Measurements from ENCODE around the gene CMC1.
"Not testable (repeated sequence)": the region's sequence is repeated elsewhere in the genome, so short reads cannot be mapped to it uniquely, and the experiment has no call there.

CMC1 gene

DNA sequence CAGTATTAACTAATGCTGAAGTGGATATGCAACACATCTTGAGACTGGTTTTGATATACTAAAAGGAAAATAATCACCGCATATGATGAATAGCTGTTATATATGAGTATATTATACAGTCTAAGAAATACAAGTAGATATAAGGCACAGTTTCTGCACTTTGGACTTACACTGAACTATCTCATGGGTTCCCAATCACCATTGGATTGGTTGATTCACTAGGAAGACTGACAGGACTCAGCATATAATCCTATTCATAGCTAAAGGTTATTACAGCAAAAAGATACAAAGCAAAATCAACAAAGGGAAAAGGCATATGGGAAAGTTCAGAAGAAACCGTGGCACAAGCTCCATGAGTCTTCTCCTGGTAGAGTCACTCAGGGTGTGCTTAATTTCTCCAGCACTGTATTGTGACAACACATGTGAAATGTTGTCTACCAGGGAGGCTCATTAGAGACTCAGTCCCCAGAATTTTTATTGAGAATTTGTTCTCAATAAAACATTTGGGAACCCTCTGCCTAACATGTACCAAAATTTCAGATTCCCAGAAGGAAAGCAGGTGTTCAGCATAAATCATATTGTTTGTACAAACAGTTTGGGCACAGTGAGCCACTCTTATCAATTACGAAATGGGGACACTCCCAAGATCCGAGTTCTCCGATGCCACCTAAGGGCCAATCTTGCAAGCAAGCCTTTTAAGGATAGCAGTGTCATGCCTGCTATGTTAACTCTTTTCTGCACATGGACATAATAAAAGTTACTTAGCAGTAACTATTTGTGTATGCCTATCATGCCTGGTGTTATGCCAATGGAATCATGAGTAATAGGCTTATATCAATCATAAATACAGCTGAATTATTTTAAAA, 26.8 kb downstream of the CMC1 start:
- H3K27ac ChIP-seq, result no peak overlapping the region
- no peak for TF ChIP-seq ZFX (IDR thresholded peaks at IDR 0.05; ENCODE audit: borderline replicate concordance)
- TF ChIP-seq, protein P1, sequence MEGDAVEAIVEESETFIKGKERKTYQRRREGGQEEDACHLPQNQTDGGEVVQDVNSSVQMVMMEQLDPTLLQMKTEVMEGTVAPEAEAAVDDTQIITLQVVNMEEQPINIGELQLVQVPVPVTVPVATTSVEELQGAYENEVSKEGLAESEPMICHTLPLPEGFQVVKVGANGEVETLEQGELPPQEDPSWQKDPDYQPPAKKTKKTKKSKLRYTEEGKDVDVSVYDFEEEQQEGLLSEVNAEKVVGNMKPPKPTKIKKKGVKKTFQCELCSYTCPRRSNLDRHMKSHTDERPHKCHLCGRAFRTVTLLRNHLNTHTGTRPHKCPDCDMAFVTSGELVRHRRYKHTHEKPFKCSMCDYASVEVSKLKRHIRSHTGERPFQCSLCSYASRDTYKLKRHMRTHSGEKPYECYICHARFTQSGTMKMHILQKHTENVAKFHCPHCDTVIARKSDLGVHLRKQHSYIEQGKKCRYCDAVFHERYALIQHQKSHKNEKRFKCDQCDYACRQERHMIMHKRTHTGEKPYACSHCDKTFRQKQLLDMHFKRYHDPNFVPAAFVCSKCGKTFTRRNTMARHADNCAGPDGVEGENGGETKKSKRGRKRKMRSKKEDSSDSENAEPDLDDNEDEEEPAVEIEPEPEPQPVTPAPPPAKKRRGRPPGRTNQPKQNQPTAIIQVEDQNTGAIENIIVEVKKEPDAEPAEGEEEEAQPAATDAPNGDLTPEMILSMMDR (IDR thresholded peaks at IDR 0.05), result no peak

DNA sequence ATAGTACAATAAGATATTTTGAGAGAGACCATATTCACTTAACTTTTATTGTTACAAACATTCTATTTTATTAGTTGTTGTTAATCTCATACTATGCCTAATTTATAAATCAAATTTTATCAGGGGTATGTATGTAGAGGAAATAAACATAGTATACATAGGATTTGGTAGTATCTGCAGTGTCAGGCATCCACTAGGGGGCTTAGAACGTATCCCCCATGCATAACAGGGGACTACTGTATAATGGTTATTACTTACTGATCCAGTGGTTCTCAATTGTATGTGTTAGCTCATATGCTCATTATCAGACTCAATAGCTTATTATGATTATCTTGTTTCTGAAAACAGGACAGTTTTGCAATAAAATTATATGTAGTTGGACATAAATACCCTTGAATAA, 27.6 kb downstream of the CMC1 start:
- TF ChIP-seq, protein P1 (IDR thresholded peaks at IDR 0.05), result peak; percentile 31
- TF ChIP-seq ZFX (IDR thresholded peaks at IDR 0.05; ENCODE audit: borderline replicate concordance), result no peak
- H3K27ac ChIP-seq, result no peak overlapping the region

DNA sequence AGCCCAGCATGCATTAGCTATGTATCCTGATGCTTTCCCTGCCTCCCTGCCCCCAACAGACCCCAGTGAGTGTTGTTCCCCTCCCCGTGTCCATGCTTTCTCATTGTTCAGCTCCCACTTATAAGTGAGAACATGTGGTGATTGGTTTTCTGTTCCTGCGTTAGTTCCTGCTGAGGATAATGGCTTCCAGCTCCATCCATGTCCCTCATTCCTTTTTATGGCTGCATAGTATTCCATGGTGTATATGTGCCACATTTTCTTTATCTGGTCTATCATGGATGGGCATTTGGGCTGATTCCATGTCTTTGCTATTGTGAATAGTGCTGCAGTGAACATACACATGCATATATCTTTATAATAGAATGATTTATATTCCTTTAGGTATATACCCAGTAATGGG, 28.5 kb downstream of the CMC1 start:
- not testable (repeated sequence) for H3K27ac ChIP-seq

DNA sequence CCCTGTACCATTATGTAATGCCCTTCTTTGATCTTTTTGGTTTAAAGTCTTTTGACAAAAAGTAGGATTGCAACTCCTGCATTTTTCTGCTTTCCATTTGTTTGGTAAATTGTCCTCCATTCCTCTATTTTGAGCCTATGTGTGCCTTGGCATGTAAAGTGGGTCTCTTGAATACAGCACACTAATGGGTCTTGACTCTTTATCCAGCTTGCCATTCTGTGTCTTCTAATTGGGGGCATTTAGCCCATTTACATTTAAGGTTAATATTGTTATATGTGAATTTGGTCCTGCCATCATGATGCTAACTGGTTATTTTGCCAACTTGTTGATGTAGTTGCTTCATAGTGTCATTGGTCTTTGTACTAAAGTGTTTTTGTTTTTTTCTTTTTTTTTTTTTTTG, 32.4 kb downstream of the CMC1 start:
- H3K27ac ChIP-seq, result no peak overlapping the region
- TF ChIP-seq ZFX (IDR thresholded peaks at IDR 0.05; ENCODE audit: borderline replicate concordance), result no peak
- TF ChIP-seq, protein P1 (IDR thresholded peaks at IDR 0.05), result no peak

DNA sequence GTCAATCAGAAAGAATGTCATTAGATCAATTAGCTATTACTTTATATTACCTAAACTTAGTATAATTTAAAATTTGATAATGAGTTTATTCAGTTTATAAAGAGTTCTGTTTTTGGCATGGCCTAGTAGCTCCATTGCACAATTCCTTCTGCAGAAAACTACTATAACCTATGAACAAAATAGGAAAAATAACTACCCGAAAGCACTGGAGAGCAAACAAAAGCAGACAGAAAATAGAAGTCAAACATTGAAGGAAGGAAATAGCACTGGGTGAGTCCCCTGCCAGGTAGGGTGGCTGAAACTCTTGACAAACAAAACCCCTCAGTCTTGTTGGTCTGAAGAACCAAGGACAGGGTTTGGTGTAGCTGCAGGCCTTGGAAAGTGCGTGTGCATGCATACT, 37.5 kb downstream of the CMC1 start:
- TF ChIP-seq, protein P1 (IDR thresholded peaks at IDR 0.05), result no peak
- no peak for TF ChIP-seq ZFX (IDR thresholded peaks at IDR 0.05; ENCODE audit: borderline replicate concordance)
- H3K27ac ChIP-seq, result no peak overlapping the region

DNA sequence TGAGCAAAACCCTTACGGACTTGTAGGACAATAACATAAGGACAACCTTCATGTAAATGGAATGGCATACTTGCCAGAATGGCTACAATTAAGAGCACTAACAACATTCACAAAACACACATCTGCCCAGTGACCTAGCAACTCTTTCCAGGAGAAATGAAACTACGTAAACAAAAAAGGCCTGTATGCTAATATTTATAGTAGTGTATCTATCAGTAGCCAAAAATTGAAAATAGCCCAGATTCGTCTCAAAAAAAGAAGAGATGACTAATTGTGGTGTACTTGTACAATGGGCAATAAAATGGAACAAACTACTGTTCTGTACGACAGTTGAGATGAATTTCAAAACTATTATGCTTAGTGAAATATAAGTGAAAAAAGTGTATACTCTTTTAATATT, 38.4 kb downstream of the CMC1 start:
- TF ChIP-seq, protein P1 (IDR thresholded peaks at IDR 0.05), result no peak
- TF ChIP-seq ZFX (IDR thresholded peaks at IDR 0.05; ENCODE audit: borderline replicate concordance), result no peak
- no peak overlapping the region for H3K27ac ChIP-seq

DNA sequence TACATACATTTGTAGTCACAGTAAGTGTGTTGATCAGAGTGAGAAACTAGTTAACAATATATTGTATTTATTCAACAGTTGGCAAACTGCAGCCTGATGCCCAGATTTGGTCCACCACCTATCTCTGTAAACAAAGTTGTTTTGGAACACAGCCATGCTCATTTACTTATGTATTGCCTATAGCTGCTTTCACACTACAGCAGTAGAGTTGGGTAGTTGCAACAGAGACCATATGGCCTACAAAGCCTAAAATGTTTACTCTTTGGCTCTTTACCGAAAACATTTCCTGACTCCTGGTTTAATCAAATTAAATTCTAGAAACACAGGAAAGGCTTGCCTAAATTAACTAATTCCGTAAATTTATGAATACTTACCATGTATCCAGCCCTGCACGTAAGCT, 39.4 kb downstream of the CMC1 start:
- TF ChIP-seq ZFX (IDR thresholded peaks at IDR 0.05; ENCODE audit: borderline replicate concordance), result no peak
- TF ChIP-seq, protein P1 (IDR thresholded peaks at IDR 0.05), result no peak
- no peak overlapping the region for H3K27ac ChIP-seq
